MM.1S (cell line): Measurements from ENCODE around the gene DPH7.

Source experiments
- DNase-seq: peaks from one replicate; pipeline ENCODE4 v3.0.0-alpha.2; 2015
- H2AFZ ChIP-seq: fragments of 300-600 bp; sonication (generic); 2 replicates; pipeline ENCODE4 v1.6.0; 2016; ENCODE audit warnings: antibody characterized with exemption, low read length
- H3F3A ChIP-seq: fragments of 300-600 bp; sonication (generic); 2 replicates; pipeline ENCODE4 v1.6.1; 2016; ENCODE audit warnings: mild to moderate bottlenecking, antibody characterized with exemption, low read length, moderate library complexity, mixed read lengths; ENCODE audit not compliant: insufficient read depth
- H3K27ac ChIP-seq: fragments of 300-600 bp; sonication (generic); 2 replicates; pipeline ENCODE4 v1.5.1; 2016; ENCODE audit warnings: mild to moderate bottlenecking, low read length
- H3K27me3 ChIP-seq: fragments of 300-600 bp; sonication (generic); replicated peaks from 2 replicates; pipeline ENCODE4 v1.6.0; 2016; ENCODE audit warnings: low read length; ENCODE audit not compliant: insufficient read depth
- H3K36me3 ChIP-seq: fragments of 300-600 bp; sonication (generic); replicated peaks from 2 replicates; pipeline ENCODE4 v1.6.1; 2016; ENCODE audit warnings: mild to moderate bottlenecking, low read length, mixed read lengths; ENCODE audit not compliant: insufficient read depth
- H3K4me1 ChIP-seq: fragments of 300-600 bp; sonication (generic); 2 replicates; pipeline ENCODE4 v1.6.1; 2016; ENCODE audit warnings: low read length, mixed read lengths
- H3K4me2 ChIP-seq: fragments of 300-600 bp; sonication (generic); 2 replicates; pipeline ENCODE4 v1.6.0; 2016; ENCODE audit warnings: low read depth, low read length
- H3K4me3 ChIP-seq: fragments of 300-600 bp; sonication (generic); 2 replicates; pipeline ENCODE4 v1.5.1; 2016; ENCODE audit warnings: low read length, mixed read lengths
- H3K79me2 ChIP-seq: fragments of 300-600 bp; sonication (generic); 2 replicates; pipeline ENCODE4 v1.6.1; 2016; ENCODE audit warnings: mixed run types, low read length, mixed read lengths
- H3K9ac ChIP-seq: fragments of 300-600 bp; sonication (generic); 2 replicates; pipeline ENCODE4 v1.6.1; 2016; ENCODE audit warnings: low read length, mixed read lengths
- H3K9me2 ChIP-seq: fragments of 300-600 bp; sonication (generic); replicated peaks from 2 replicates; pipeline ENCODE4 v1.6.1; 2016; ENCODE audit warnings: mild to moderate bottlenecking, low read length, mixed read lengths; ENCODE audit not compliant: insufficient read depth
- H3K9me3 ChIP-seq: fragments of 300-600 bp; sonication (generic); replicated peaks from 2 replicates; pipeline ENCODE4 v1.6.1; 2016; ENCODE audit warnings: mild to moderate bottlenecking, low read length, mixed read lengths; ENCODE audit not compliant: insufficient read depth
- H4K20me1 ChIP-seq: fragments of 300-600 bp; sonication (generic); 2 replicates; pipeline ENCODE4 v1.6.1; 2016; ENCODE audit warnings: mild to moderate bottlenecking, low read length, moderate library complexity, mixed read lengths; ENCODE audit not compliant: insufficient read depth
- EZH2 ChIP-seq: fragments of 300-600 bp; sonication (generic); optimal IDR thresholded peaks from 2 replicates; pipeline ENCODE3; 2017; ENCODE audit warnings: low read depth, mild to moderate bottlenecking, antibody characterized with exemption, low read length, mixed read lengths
- EZH2phosphoT487 ChIP-seq: fragments of 300-600 bp; sonication (generic); IDR thresholded peaks from 2 replicates; pipeline ENCODE4 v1.6.1; 2018; ENCODE audit warnings: antibody characterized with exemption, low read length
- TF ChIP-seq, protein P1 (sequence below): fragments of 300-600 bp; sonication (generic); IDR thresholded peaks from 2 replicates; pipeline ENCODE4 v1.5.1; 2016; ENCODE audit warnings: antibody characterized with exemption, low read length, mixed read lengths

Gene DPH7

DNA sequence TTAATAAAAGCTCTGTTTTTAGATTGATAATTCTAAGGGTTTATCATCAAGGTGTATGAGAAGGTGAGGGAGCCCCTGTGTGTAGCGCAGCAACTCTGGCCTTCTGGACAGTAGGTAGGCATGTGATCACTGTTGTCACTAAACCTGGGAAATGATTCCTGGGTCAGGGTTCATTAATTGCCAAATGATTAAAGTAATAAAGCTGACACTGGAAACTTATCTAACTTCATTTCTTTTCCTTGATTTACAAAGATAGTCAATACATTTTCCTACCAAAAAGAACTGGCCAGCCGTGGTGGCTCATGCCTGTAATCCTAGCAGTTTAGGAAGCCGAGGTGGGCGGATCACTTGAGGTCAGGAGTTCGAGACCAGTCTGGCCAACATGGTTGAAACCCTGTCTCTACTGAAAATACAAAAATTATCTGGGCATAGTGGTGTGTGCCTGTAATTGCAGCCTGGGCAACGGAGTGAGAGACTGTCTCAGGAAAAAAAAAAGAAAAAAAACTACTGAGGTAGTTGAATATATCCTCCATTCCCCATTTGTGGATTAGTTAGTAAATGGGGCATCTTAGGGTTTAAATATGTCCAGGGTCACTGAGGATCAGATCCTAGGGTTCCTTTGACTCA lies 42.5 kb upstream of the DPH7 start:
- peak overlapping the region; percentile 38 for H3K4me2 ChIP-seq
- H3K9ac ChIP-seq: no peak overlapping the region
- no peak overlapping the region for H3K4me3 ChIP-seq
- peaks cover 9% of the 10 kb centered on the region for H4K20me1 ChIP-seq
- peak; percentile 25 for DNase-seq
- H3K27me3 ChIP-seq: no peaks in the 10 kb centered on the region
- peaks cover 92% of the 10 kb centered on the region for H3K79me2 ChIP-seq
- H3K9me3 ChIP-seq: no peaks in the 10 kb centered on the region
- TF ChIP-seq, protein P1, sequence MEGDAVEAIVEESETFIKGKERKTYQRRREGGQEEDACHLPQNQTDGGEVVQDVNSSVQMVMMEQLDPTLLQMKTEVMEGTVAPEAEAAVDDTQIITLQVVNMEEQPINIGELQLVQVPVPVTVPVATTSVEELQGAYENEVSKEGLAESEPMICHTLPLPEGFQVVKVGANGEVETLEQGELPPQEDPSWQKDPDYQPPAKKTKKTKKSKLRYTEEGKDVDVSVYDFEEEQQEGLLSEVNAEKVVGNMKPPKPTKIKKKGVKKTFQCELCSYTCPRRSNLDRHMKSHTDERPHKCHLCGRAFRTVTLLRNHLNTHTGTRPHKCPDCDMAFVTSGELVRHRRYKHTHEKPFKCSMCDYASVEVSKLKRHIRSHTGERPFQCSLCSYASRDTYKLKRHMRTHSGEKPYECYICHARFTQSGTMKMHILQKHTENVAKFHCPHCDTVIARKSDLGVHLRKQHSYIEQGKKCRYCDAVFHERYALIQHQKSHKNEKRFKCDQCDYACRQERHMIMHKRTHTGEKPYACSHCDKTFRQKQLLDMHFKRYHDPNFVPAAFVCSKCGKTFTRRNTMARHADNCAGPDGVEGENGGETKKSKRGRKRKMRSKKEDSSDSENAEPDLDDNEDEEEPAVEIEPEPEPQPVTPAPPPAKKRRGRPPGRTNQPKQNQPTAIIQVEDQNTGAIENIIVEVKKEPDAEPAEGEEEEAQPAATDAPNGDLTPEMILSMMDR: peak; percentile 37
- no peak for TF ChIP-seq EZH2
- peaks cover 14% of the 10 kb centered on the region for H3K4me1 ChIP-seq
- peaks cover 9% of the 10 kb centered on the region for H3F3A ChIP-seq
- H3K36me3 ChIP-seq: 0 out of 2 replicates have a peak, but pooled peaks cover 6% of the 10 kb centered on the region
- H3K27ac ChIP-seq: no peak overlapping the region
- no peaks in the 10 kb centered on the region for H3K9me2 ChIP-seq
- no peak overlapping the region for H2AFZ ChIP-seq

- Histone ChIP-seq H3K4me3 (no peak overlapping the region), H3K36me3 (0 out of 2 replicates have a peak, but pooled peaks cover 6% of the 10 kb centered on the region), H3K79me2 (peaks cover 92% of the 10 kb centered on the region), H3K27ac (no peak overlapping the region), H3K9ac (no peak overlapping the region), H4K20me1 (peaks cover 9% of the 10 kb centered on the region), H3K9me2 (no peaks in the 10 kb centered on the region), H3K9me3 (no peaks in the 10 kb centered on the region), H3K27me3 (no peaks in the 10 kb centered on the region), H3K4me1 (peaks cover 14% of the 10 kb centered on the region), H3K4me2 (peak overlapping the region; percentile 38; the same call in 1 of the 2 replicates), H3F3A (peaks cover 9% of the 10 kb centered on the region), H2AFZ (no peak overlapping the region)
- no peak for DNase-seq
- no peak for TF ChIP-seq EZH2phosphoT487
- no peak for TF ChIP-seq EZH2
- TF ChIP-seq, protein P1: no peak
Measured at GRCh38 chr9:137620581-137620980, 41.9 kb upstream of the DPH7 start.

GRCh38 chr9:137620048-137620405 lies 41.3 kb upstream of the DPH7 start:
- peaks cover 92% of the 10 kb centered on the region for H3K79me2 ChIP-seq
- 0 out of 2 replicates have a peak, but pooled peaks cover 6% of the 10 kb centered on the region for H3K36me3 ChIP-seq
- TF ChIP-seq, protein P1: no peak
- TF ChIP-seq EZH2 (no peak), EZH2phosphoT487 (no peak)
- H3F3A ChIP-seq: peaks cover 9% of the 10 kb centered on the region
- H3K27ac ChIP-seq: peak overlapping the region; percentile 60; the same call in 1 of the 2 replicates
- no peaks in the 10 kb centered on the region for H3K9me2 ChIP-seq
- peaks cover 9% of the 10 kb centered on the region for H4K20me1 ChIP-seq
- no peak for DNase-seq
- H3K9ac ChIP-seq: peak overlapping the region; percentile 73; the same call in 1 of the 2 replicates
- no peak overlapping the region for H2AFZ ChIP-seq
- H3K4me3 ChIP-seq: peak overlapping the region; percentile 84
- H3K4me1 ChIP-seq: peaks cover 14% of the 10 kb centered on the region
- no peaks in the 10 kb centered on the region for H3K27me3 ChIP-seq
- peak overlapping the region; percentile 84 for H3K4me2 ChIP-seq
- no peaks in the 10 kb centered on the region for H3K9me3 ChIP-seq
